Liver (tissue), 9 donors: ENCODE data around the gene NPC1L1. TPM values are rescaled to one million over a fixed set of nuclear protein-coding genes. Genes with fewer than 3 reads are reported as not detected.

Experiments used
- DNase-seq: peaks from one replicate; pipeline ENCODE4 v3.0.0-alpha.2; 2017; ENCODE audit warnings: low spot score
- H3K27ac ChIP-seq, 2 donors: one replicate each; pipeline ENCODE4 v1.7.0; 2013; ENCODE audit warnings: inconsistent platforms in 2 of 2, low read length in 2 of 2, control low read depth in 1 of 2, low read depth in 1 of 2, mild to moderate bottlenecking in 1 of 2
- H3K27me3 ChIP-seq, 4 donors: one replicate each; pipeline versions ENCODE4 v1.6.1 to v1.7.0; 2013; ENCODE audit warnings: low read length in 3 of 4, inconsistent platforms in 1 of 4, mild to moderate bottlenecking in 1 of 4, moderate library complexity in 1 of 4; ENCODE audit not compliant: control insufficient read depth in 4 of 4, insufficient read depth in 4 of 4
- H3K36me3 ChIP-seq, 4 donors: one replicate each; pipeline versions ENCODE4 v1.6.1 to v1.7.0; 2013; ENCODE audit warnings: low read length in 3 of 4, mild to moderate bottlenecking in 3 of 4, low read depth in 1 of 4, moderate library complexity in 1 of 4; ENCODE audit not compliant: control insufficient read depth in 4 of 4, insufficient read depth in 3 of 4
- H3K4me1 ChIP-seq, 4 donors: one replicate each; pipeline versions ENCODE4 v1.6.1 to v1.7.0; 2013; ENCODE audit warnings: low read length in 3 of 4, mild to moderate bottlenecking in 3 of 4, moderate library complexity in 1 of 4; ENCODE audit not compliant: control insufficient read depth in 4 of 4, insufficient read depth in 4 of 4
- H3K4me3 ChIP-seq, 3 donors: one replicate each; pipeline versions ENCODE4 v1.6.1 to v1.7.0; 2013; ENCODE audit warnings: low read length in 3 of 3, control low read depth in 1 of 3, low read depth in 1 of 3, mild to moderate bottlenecking in 1 of 3
- H3K9ac ChIP-seq, 2 donors: one replicate each; pipeline ENCODE4 v1.7.0; 2013; ENCODE audit warnings: low read length in 2 of 2, mild to moderate bottlenecking in 2 of 2, moderate library complexity in 2 of 2, control low read depth in 1 of 2, low read depth in 1 of 2
- H3K9me3 ChIP-seq, 4 donors: one replicate each; pipeline versions ENCODE4 v1.6.1 to v1.7.0; 2013; ENCODE audit warnings: low read length in 3 of 4; ENCODE audit not compliant: control insufficient read depth in 4 of 4
- EGR1 ChIP-seq, 2 donors: IDR thresholded peaks; 2 replicates each; pipeline ENCODE4 v1.6.1; 2016 to 2018; ENCODE audit warnings: antibody characterized with exemption in 2 of 2, low read depth in 2 of 2
- FOXA2 ChIP-seq: IDR thresholded peaks from 2 replicates; pipeline ENCODE4 v1.6.1; 2016; ENCODE audit warnings: antibody characterized with exemption
- GABPA ChIP-seq, 2 donors: IDR thresholded peaks in 1 of 2; conservative IDR thresholded peaks in 1 of 2; 2 replicates each; pipeline ENCODE4 v1.6.1; 2016; ENCODE audit warnings: antibody characterized with exemption in 2 of 2, mild to moderate bottlenecking in 1 of 2, moderate library complexity in 1 of 2
- HNF4A ChIP-seq, 2 donors: conservative IDR thresholded peaks; 2 replicates each; pipeline ENCODE4 v1.6.1; 2016; ENCODE audit warnings: antibody characterized with exemption in 2 of 2, mild to moderate bottlenecking in 2 of 2
- JUND ChIP-seq, 2 donors: IDR thresholded peaks; 2 replicates each; pipeline ENCODE4 v1.6.1; 2016; ENCODE audit warnings: antibody characterized with exemption in 2 of 2
- NR2F2 ChIP-seq: IDR thresholded peaks from 2 replicates; pipeline ENCODE4 v1.6.1; 2016; ENCODE audit warnings: antibody characterized with exemption
- RAD21 ChIP-seq, 2 donors: IDR thresholded peaks; 2 replicates each; pipeline ENCODE4 v1.6.1; 2016; ENCODE audit warnings: antibody characterized with exemption in 2 of 2, mild to moderate bottlenecking in 2 of 2
- REST ChIP-seq: IDR thresholded peaks from 2 replicates; pipeline ENCODE4 v1.6.1; 2016; ENCODE audit warnings: antibody characterized with exemption, mild to moderate bottlenecking
- RXRA ChIP-seq, 2 donors: IDR thresholded peaks; 2 replicates each; pipeline ENCODE4 v1.6.1; 2017 to 2018; ENCODE audit warnings: antibody characterized with exemption in 2 of 2, mild to moderate bottlenecking in 1 of 2
- SP1 ChIP-seq: IDR thresholded peaks from 2 replicates; pipeline ENCODE4 v1.6.1; 2018; ENCODE audit warnings: antibody characterized with exemption, mild to moderate bottlenecking
- WGBS: extraction: QIAGEN DNeasy Blood & Tissue Kit; methylation state at CpG from one replicate; pipeline ENCODE4 v1.1.7; 2013; 5-methylcytosine and 5-hydroxymethylcytosine counted together
- polyA plus RNA-seq, 2 donors: library from polyadenylated mRNA; stranded (reverse) in 1 of 2; unstranded in 1 of 2; fragments of 200-250 nt in 1 of 2; fragments of >200 nt in 1 of 2; fragmentation: Nextera tagmentation in 1 of 2; extraction: Ambion mirVana in 1 of 2; gene quantifications; one replicate each; pipeline versions ENCODE4 v1.2.1 to v1.2.3, GENCODE V29; 2013 to 2015
- total RNA-seq, 2 donors: library from RNA; depleted of rRNA; stranded (reverse); fragments of >200 nt; gene quantifications; one replicate each; pipeline ENCODE4 v1.2.3, GENCODE V29; 2014
- donor health status: healthy.
- donor health status: healthy.
- donor health status: healthy.
- donor health status: healthy.
- donor health status: healthy.

The NPC1L1 gene
- total and polyA plus RNA-seq, 4 donors, result 7.2 to 22.1 (median 15.3) TPM

- no peak for TF ChIP-seq REST
These were observed 7.0 kb downstream of the NPC1L1 start (continued) for GRCh38 chr7:44534087-44534486.

- no peak for DNase-seq
- 71% methylated on average over 8 of the region's 8 CpGs for WGBS
These were observed 7.7 kb downstream of the NPC1L1 start for GRCh38 chr7:44533301-44534055.

GRCh38 chr7:44531421-44532380, 9.4 kb downstream of the NPC1L1 start:
- Histone ChIP-seq H3K9ac (no peak overlapping the region), H3K36me3 (peaks cover 0 to 43% (median 27%) of the 10 kb centered on the region in 4 donors), H3K27me3 (no peaks in the 10 kb centered on the region), H3K27ac (no peak overlapping the region), H3K4me3 (no peak overlapping the region), H3K4me1 (peaks cover 0 to 24% (median 8%) of the 10 kb centered on the region in 4 donors), H3K9me3 (no peaks in the 10 kb centered on the region)
- 91% methylated on average over 17 of the region's 17 CpGs for WGBS
- no peak for TF ChIP-seq RXRA (IDR thresholded peaks at IDR 0.05)
- no peak for DNase-seq

More at GRCh38 chr7:44533301-44534055, 7.7 kb downstream of the NPC1L1 start:
- no peak overlapping the region for H3K4me3 ChIP-seq
- no peak overlapping the region for H3K27ac ChIP-seq
- H3K27me3 ChIP-seq, result no peaks in the 10 kb centered on the region
- no peaks in the 10 kb centered on the region for H3K9me3 ChIP-seq
- peaks cover 2 to 39% (median 20%) of the 10 kb centered on the region in 4 donors for H3K4me1 ChIP-seq
- peak in 1 of 2 donors; percentile 46 for TF ChIP-seq HNF4A (conservative IDR thresholded peaks at IDR 0.05)
- no peak for TF ChIP-seq FOXA2
- no peak for TF ChIP-seq SP1
- H3K36me3 ChIP-seq, result peaks cover 0 to 34% (median 22%) of the 10 kb centered on the region in 4 donors
- H3K9ac ChIP-seq, result no peak overlapping the region

- peaks cover 0 to 43% (median 27%) of the 10 kb centered on the region in 4 donors for H3K36me3 ChIP-seq
- TF ChIP-seq HNF4A (conservative IDR thresholded peaks at IDR 0.05) (no peak), RAD21 (IDR thresholded peaks at IDR 0.05) (no peak), NR2F2 (no peak), SP1 (no peak), GABPA (IDR thresholded peaks at IDR 0.05 in 1 of 2, conservative IDR thresholded peaks at IDR 0.05 in 1 of 2) (no peak), EGR1 (IDR thresholded peaks at IDR 0.05; ENCODE audit: low read depth in 2 of 2) (no peak), REST (no peak), JUND (IDR thresholded peaks at IDR 0.05) (no peak), FOXA2 (no peak), RXRA (IDR thresholded peaks at IDR 0.05) (no peak)
- WGBS, result 82% methylated on average over 10 of the region's 10 CpGs
- H3K27ac ChIP-seq, result no peak overlapping the region
- peaks cover 0 to 17% (median 6%) of the 10 kb centered on the region in 4 donors for H3K4me1 ChIP-seq
- no peak overlapping the region for H3K4me3 ChIP-seq
- H3K9ac ChIP-seq, result no peak overlapping the region
- no peaks in the 10 kb centered on the region for H3K9me3 ChIP-seq
- no peaks in the 10 kb centered on the region for H3K27me3 ChIP-seq
- no peak for DNase-seq
These were observed 10.1 kb downstream of the NPC1L1 start for GRCh38 chr7:44530990-44531389.
